HepG2 (cell line): ENCODE results near the gene MAP3K9. TPM values are rescaled to one million over a fixed set of nuclear protein-coding genes. Genes with fewer than 3 reads are reported as not detected.

Experiments used
- CAMTA2 ChIP-seq: sonication (generic); formaldehyde crosslinking; IDR thresholded peaks from 2 replicates; pipeline ENCODE4 v1.4.0; 2020; ENCODE audit warnings: mild to moderate bottlenecking, missing genetic modification reagents, borderline replicate concordance
- HOXA7 ChIP-seq: sonication (generic); formaldehyde crosslinking; IDR thresholded peaks from 2 replicates; pipeline ENCODE4 v1.8.1; 2022; ENCODE audit warnings: mild to moderate bottlenecking, missing genetic modification reagents, moderate library complexity
- KDM5A ChIP-seq: fragments of 200-600 bp; sonication (generic); IDR thresholded peaks from 2 replicates; pipeline ENCODE4 v1.7.0; 2018; ENCODE audit warnings: antibody characterized with exemption, mild to moderate bottlenecking, low read length, borderline replicate concordance
- MAFG ChIP-seq: sonication (generic); formaldehyde crosslinking; IDR thresholded peaks from 2 replicates; pipeline ENCODE4 v1.5.1; 2020; ENCODE audit warnings: mild to moderate bottlenecking, missing genetic modification reagents
- MTA1 ChIP-seq: sonication (generic); formaldehyde crosslinking; IDR thresholded peaks from 2 replicates; pipeline ENCODE4 v1.4.0; 2020; ENCODE audit warnings: missing genetic modification reagents, mild to moderate bottlenecking, borderline replicate concordance
- MXI1 ChIP-seq: IDR thresholded peaks from 3 replicates; pipeline ENCODE4 v1.6.1; 2012; ENCODE audit warnings: low read depth, low read length, inconsistent platforms, borderline replicate concordance
- SIX4 ChIP-seq: sonication (generic); formaldehyde crosslinking; IDR thresholded peaks from 2 replicates; pipeline ENCODE4 v1.4.0; 2020; ENCODE audit warnings: missing genetic modification reagents
- SNAI1 ChIP-seq: sonication (generic); formaldehyde crosslinking; IDR thresholded peaks from 2 replicates; pipeline ENCODE4 v1.5.0; 2020; ENCODE audit warnings: mild to moderate bottlenecking, missing genetic modification reagents, borderline replicate concordance
- ZFAT ChIP-seq: sonication (generic); formaldehyde crosslinking; conservative IDR thresholded peaks from 2 replicates; pipeline ENCODE4 v1.8.1; 2023; ENCODE audit warnings: missing genetic modification reagents, inconsistent platforms
- ZNF549 ChIP-seq: sonication (generic); formaldehyde crosslinking; IDR thresholded peaks from 2 replicates; pipeline ENCODE4 v1.5.0; 2020; ENCODE audit warnings: missing genetic modification reagents
- ZNF7 ChIP-seq: IDR thresholded peaks from 2 replicates; pipeline ENCODE4 v1.6.1; 2016; ENCODE audit warnings: missing biosample characterization, missing genetic modification reagents
- ZSCAN21 ChIP-seq: sonication (generic); formaldehyde crosslinking; IDR thresholded peaks from 2 replicates; pipeline ENCODE4 v1.8.0; 2022; ENCODE audit warnings: mild to moderate bottlenecking, missing genetic modification reagents, moderate library complexity, borderline replicate concordance
- polyA plus RNA-seq, 8 experiments: library from polyadenylated mRNA; depleted of rRNA in 3 of 8; stranded (reverse) in 7 of 8; unstranded in 1 of 8; fragments of >200 nt; fragmentation: Illumina TruSeq in 4 of 8; extraction: Trizol in 4 of 8; gene quantifications; 2 replicates each; pipeline versions ENCODE4 v1.2.1 to v1.2.3, GENCODE V29; 2011 to 2016; ENCODE audit warnings: low read depth in 4 of 8, missing spikeins in 1 of 8, mixed read lengths in 1 of 8; ENCODE audit not compliant: insufficient read depth in 1 of 8
- total RNA-seq, 5 experiments: library from RNA; depleted of rRNA; stranded (reverse); fragments of >200 nt; fragmentation: Illumina TruSeq; extraction: Trizol; gene quantifications; 2 replicates each; pipeline ENCODE4 v1.2.3, GENCODE V29; 2016; ENCODE audit warnings: low read depth in 1 of 5
- TF ChIP-seq, protein P1 (sequence below): sonication (generic); formaldehyde crosslinking; IDR thresholded peaks from 2 replicates; pipeline ENCODE4 v1.4.0; 2020; ENCODE audit warnings: mild to moderate bottlenecking, missing genetic modification reagents
- TF ChIP-seq, protein P2 (sequence below): sonication (generic); formaldehyde crosslinking; IDR thresholded peaks from 2 replicates; pipeline ENCODE4 v1.8.1; 2023; ENCODE audit warnings: mild to moderate bottlenecking, missing genetic modification reagents
- TF ChIP-seq, protein P3 (sequence below): sonication (generic); formaldehyde crosslinking; IDR thresholded peaks from 2 replicates; pipeline ENCODE4 v1.4.0; 2020; ENCODE audit warnings: missing genetic modification reagents
- TF ChIP-seq, protein P4 (sequence below): sonication (generic); formaldehyde crosslinking; IDR thresholded peaks from 2 replicates; pipeline ENCODE4 v1.8.0; 2023; ENCODE audit warnings: mild to moderate bottlenecking, missing genetic modification reagents
- TF ChIP-seq, protein P5 (sequence below): sonication (generic); formaldehyde crosslinking; IDR thresholded peaks from 2 replicates; pipeline ENCODE4 v1.8.1; 2022; ENCODE audit warnings: low read depth, mild to moderate bottlenecking, missing genetic modification reagents

MAP3K9 gene
- total and polyA plus RNA-seq, 2 of the 13 experiments (the other 11 are each of a cell fraction or from before 2014, with no cell fraction given): 4.3 to 4.5 TPM

DNA sequence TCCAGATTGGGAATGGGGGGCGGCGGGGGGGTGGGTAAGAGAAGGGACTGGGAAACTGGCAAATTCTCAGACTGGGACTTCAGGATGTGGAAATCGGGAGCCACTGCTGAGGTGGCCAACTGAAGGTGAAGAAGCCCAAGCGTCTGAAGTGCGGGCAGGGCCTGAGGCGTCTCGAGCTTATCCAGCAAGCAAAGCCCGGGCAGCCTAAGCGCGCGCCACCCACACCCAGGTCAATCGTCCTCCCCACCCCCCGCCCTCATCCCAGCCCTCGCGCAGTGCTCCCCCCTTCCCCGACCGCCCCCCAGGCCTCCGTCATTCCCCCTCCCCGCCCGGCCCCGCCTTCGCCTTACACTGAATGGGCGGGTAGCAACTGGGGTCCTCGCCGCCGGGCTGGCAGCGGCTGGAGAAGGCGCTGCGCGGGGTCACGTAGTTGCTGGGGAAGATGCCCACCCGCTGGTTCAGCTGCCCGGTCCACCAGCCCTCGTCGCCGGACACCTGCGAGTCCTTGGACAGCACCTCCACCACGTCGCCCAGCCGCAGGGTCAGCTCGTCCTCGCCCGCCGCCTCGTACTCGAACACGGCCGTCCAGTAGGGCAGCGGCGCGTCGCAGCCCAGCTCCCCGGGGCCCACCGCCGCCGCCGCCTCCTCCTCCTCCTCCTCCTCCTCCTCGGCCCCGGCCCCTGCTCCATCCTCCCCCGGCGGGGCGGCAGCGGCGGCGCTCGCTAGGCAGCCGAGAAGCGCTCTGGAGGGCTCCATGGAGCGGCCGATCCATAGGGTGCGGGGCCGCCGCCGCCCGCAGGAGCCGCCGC, 693 bp downstream of the MAP3K9 start (continued):
- TF ChIP-seq, protein P1, sequence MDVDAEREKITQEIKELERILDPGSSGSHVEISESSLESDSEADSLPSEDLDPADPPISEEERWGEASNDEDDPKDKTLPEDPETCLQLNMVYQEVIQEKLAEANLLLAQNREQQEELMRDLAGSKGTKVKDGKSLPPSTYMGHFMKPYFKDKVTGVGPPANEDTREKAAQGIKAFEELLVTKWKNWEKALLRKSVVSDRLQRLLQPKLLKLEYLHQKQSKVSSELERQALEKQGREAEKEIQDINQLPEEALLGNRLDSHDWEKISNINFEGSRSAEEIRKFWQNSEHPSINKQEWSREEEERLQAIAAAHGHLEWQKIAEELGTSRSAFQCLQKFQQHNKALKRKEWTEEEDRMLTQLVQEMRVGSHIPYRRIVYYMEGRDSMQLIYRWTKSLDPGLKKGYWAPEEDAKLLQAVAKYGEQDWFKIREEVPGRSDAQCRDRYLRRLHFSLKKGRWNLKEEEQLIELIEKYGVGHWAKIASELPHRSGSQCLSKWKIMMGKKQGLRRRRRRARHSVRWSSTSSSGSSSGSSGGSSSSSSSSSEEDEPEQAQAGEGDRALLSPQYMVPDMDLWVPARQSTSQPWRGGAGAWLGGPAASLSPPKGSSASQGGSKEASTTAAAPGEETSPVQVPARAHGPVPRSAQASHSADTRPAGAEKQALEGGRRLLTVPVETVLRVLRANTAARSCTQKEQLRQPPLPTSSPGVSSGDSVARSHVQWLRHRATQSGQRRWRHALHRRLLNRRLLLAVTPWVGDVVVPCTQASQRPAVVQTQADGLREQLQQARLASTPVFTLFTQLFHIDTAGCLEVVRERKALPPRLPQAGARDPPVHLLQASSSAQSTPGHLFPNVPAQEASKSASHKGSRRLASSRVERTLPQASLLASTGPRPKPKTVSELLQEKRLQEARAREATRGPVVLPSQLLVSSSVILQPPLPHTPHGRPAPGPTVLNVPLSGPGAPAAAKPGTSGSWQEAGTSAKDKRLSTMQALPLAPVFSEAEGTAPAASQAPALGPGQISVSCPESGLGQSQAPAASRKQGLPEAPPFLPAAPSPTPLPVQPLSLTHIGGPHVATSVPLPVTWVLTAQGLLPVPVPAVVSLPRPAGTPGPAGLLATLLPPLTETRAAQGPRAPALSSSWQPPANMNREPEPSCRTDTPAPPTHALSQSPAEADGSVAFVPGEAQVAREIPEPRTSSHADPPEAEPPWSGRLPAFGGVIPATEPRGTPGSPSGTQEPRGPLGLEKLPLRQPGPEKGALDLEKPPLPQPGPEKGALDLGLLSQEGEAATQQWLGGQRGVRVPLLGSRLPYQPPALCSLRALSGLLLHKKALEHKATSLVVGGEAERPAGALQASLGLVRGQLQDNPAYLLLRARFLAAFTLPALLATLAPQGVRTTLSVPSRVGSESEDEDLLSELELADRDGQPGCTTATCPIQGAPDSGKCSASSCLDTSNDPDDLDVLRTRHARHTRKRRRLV (CRISPR knock-in tag): no peak
- TF ChIP-seq HOXA7 (CRISPR knock-in tag): no peak
- TF ChIP-seq SIX4 (CRISPR knock-in tag): no peak
- TF ChIP-seq MTA1 (CRISPR knock-in tag): no peak
- no peak for TF ChIP-seq MAFG (CRISPR knock-in tag)
- TF ChIP-seq, protein P2, sequence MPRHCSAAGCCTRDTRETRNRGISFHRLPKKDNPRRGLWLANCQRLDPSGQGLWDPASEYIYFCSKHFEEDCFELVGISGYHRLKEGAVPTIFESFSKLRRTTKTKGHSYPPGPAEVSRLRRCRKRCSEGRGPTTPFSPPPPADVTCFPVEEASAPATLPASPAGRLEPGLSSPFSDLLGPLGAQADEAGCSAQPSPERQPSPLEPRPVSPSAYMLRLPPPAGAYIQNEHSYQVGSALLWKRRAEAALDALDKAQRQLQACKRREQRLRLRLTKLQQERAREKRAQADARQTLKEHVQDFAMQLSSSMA (CRISPR knock-in tag): no peak
- 0 out of 2 replicates have a peak, but pooled peaks have one; percentile 27 for TF ChIP-seq ZSCAN21 (CRISPR knock-in tag)
- TF ChIP-seq, protein P3, sequence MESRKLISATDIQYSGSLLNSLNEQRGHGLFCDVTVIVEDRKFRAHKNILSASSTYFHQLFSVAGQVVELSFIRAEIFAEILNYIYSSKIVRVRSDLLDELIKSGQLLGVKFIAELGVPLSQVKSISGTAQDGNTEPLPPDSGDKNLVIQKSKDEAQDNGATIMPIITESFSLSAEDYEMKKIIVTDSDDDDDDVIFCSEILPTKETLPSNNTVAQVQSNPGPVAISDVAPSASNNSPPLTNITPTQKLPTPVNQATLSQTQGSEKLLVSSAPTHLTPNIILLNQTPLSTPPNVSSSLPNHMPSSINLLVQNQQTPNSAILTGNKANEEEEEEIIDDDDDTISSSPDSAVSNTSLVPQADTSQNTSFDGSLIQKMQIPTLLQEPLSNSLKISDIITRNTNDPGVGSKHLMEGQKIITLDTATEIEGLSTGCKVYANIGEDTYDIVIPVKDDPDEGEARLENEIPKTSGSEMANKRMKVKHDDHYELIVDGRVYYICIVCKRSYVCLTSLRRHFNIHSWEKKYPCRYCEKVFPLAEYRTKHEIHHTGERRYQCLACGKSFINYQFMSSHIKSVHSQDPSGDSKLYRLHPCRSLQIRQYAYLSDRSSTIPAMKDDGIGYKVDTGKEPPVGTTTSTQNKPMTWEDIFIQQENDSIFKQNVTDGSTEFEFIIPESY (CRISPR knock-in tag): no peak
- TF ChIP-seq ZNF549: no peak
- TF ChIP-seq MXI1: peak; percentile 1; the same call in 1 of the 3 replicates
- TF ChIP-seq SNAI1 (CRISPR knock-in tag): no peak
- no peak for TF ChIP-seq ZNF7 (CRISPR knock-in tag)
- no peak for TF ChIP-seq ZFAT (CRISPR knock-in tag)
- TF ChIP-seq CAMTA2 (CRISPR knock-in tag): no peak
- TF ChIP-seq KDM5A: no peak
- TF ChIP-seq, protein P4, sequence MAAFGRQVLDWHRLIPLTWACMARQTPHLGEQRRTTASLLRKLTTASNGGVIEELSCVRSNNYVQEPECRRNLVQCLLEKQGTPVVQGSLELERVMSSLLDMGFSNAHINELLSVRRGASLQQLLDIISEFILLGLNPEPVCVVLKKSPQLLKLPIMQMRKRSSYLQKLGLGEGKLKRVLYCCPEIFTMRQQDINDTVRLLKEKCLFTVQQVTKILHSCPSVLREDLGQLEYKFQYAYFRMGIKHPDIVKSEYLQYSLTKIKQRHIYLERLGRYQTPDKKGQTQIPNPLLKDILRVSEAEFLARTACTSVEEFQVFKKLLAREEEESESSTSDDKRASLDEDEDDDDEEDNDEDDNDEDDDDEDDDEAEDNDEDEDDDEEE (CRISPR knock-in tag): no peak
- TF ChIP-seq, protein P5, sequence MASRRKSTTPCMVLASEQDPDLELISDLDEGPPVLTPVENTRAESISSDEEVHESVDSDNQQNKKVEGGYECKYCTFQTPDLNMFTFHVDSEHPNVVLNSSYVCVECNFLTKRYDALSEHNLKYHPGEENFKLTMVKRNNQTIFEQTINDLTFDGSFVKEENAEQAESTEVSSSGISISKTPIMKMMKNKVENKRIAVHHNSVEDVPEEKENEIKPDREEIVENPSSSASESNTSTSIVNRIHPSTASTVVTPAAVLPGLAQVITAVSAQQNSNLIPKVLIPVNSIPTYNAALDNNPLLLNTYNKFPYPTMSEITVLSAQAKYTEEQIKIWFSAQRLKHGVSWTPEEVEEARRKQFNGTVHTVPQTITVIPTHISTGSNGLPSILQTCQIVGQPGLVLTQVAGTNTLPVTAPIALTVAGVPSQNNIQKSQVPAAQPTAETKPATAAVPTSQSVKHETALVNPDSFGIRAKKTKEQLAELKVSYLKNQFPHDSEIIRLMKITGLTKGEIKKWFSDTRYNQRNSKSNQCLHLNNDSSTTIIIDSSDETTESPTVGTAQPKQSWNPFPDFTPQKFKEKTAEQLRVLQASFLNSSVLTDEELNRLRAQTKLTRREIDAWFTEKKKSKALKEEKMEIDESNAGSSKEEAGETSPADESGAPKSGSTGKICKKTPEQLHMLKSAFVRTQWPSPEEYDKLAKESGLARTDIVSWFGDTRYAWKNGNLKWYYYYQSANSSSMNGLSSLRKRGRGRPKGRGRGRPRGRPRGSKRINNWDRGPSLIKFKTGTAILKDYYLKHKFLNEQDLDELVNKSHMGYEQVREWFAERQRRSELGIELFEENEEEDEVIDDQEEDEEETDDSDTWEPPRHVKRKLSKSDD: no peak
